HEK293 (cell line): ENCODE results near the gene FLT3LG.

Experiments used
- CTCF ChIA-PET: fragments of 350-600 bp; formaldehyde crosslinking; extraction: SDS; loops from one replicate; lab custom pipeline; 2021; ENCODE audit warnings: antibody characterized with exemption; lab: Yijun Ruan, JAX
- POLR2A ChIA-PET: fragments of 300-600 bp; formaldehyde crosslinking; extraction: SDS; loops from one replicate; lab custom pipeline; 2020; ENCODE audit warnings: antibody characterized with exemption, inconsistent platforms; lab: Yijun Ruan, JAX
- H3K27ac ChIP-seq: fragments of 200-500 bp; sonication (Bioruptor generic); 2 replicates; pipeline ENCODE4 v1.5.1; 2014; ENCODE audit warnings: low read depth, low read length, control low read depth, inconsistent platforms; ENCODE audit errors: extremely low read depth
- H3K36me3 ChIP-seq, 2 experiments: fragments of 200-500 bp in 1 of 2; sonication (Bioruptor generic) in 1 of 2; 1 replicate in 1 of 2; 2 replicates in 1 of 2; pipeline ENCODE4 v1.5.1; 2014 to 2017; ENCODE audit warnings: inconsistent platforms in 2 of 2, low read length in 2 of 2; ENCODE audit not compliant: control insufficient read depth in 2 of 2, insufficient read depth in 1 of 2
- H3K4me1 ChIP-seq: fragments of 200-500 bp; sonication (Bioruptor generic); 2 replicates; pipeline ENCODE4 v1.5.1; 2014; ENCODE audit warnings: mild to moderate bottlenecking, low read length, inconsistent platforms; ENCODE audit not compliant: control insufficient read depth, insufficient read depth
- H3K4me3 ChIP-seq: 2 replicates; pipeline ENCODE4 v1.5.1; 2011; ENCODE audit warnings: low read depth, mild to moderate bottlenecking, control low read depth, low read length, moderate library complexity
- H3K9me3 ChIP-seq: fragments of 200-500 bp; sonication (Bioruptor generic); 2 replicates; pipeline ENCODE4 v1.5.1; 2014; ENCODE audit warnings: low read depth, low read length, inconsistent platforms; ENCODE audit not compliant: control insufficient read depth, insufficient read depth
- HIC1 ChIP-seq: fragments of 450-650 bp; formaldehyde crosslinking; IDR thresholded peaks from 2 replicates; pipeline ENCODE4 v1.5.1; 2016; ENCODE audit warnings: missing biosample characterization, missing genetic modification characterization
- KLF1 ChIP-seq: fragments of 450-650 bp; formaldehyde crosslinking; IDR thresholded peaks from 2 replicates; pipeline ENCODE4 v1.5.1; 2016; ENCODE audit warnings: missing biosample characterization, missing genetic modification characterization
- KLF8 ChIP-seq: fragments of 450-650 bp; formaldehyde crosslinking; IDR thresholded peaks from 2 replicates; pipeline ENCODE4 v1.5.1; 2016; ENCODE audit warnings: missing biosample characterization, missing genetic modification characterization
- KLF9 ChIP-seq: fragments of 450-650 bp; formaldehyde crosslinking; IDR thresholded peaks from 2 replicates; pipeline ENCODE4 v1.5.1; 2016; ENCODE audit warnings: missing biosample characterization, missing genetic modification characterization, low read depth
- MZF1 ChIP-seq: fragments of 450-650 bp; formaldehyde crosslinking; IDR thresholded peaks from 2 replicates; pipeline ENCODE4 v1.5.1; 2017; ENCODE audit warnings: missing biosample characterization, missing genetic modification characterization, borderline replicate concordance
- PRDM10 ChIP-seq: fragments of 450-650 bp; formaldehyde crosslinking; IDR thresholded peaks from 2 replicates; pipeline ENCODE4 v1.5.1; 2016; ENCODE audit warnings: missing biosample characterization, missing genetic modification characterization
- RBAK ChIP-seq: fragments of 450-650 bp; formaldehyde crosslinking; IDR thresholded peaks from 2 replicates; pipeline ENCODE4 v1.5.1; 2016; ENCODE audit warnings: missing biosample characterization, missing genetic modification characterization
- TSHZ1 ChIP-seq: fragments of 450-650 bp; formaldehyde crosslinking; IDR thresholded peaks from 2 replicates; pipeline ENCODE4 v1.5.1; 2016; ENCODE audit warnings: missing biosample characterization, missing genetic modification characterization, borderline replicate concordance
- ZBTB6 ChIP-seq: fragments of 450-650 bp; formaldehyde crosslinking; IDR thresholded peaks from 2 replicates; pipeline ENCODE4 v1.5.1; 2017; ENCODE audit warnings: missing biosample characterization, missing genetic modification characterization
- ZNF184 ChIP-seq: fragments of 450-650 bp; IDR thresholded peaks from 2 replicates; pipeline ENCODE4 v1.5.1; 2018; ENCODE audit warnings: missing biosample characterization, mild to moderate bottlenecking, missing genetic modification characterization
- ZNF23 ChIP-seq: fragments of 450-650 bp; formaldehyde crosslinking; IDR thresholded peaks from 2 replicates; pipeline ENCODE4 v1.5.1; 2016; ENCODE audit warnings: missing biosample characterization, missing genetic modification characterization, borderline replicate concordance
- ZNF423 ChIP-seq: fragments of 450-650 bp; formaldehyde crosslinking; IDR thresholded peaks from 2 replicates; pipeline ENCODE4 v1.5.1; 2016; ENCODE audit warnings: missing biosample characterization, missing genetic modification characterization
- ZNF48 ChIP-seq: fragments of 450-650 bp; formaldehyde crosslinking; IDR thresholded peaks from 2 replicates; pipeline ENCODE4 v1.5.1; 2016; ENCODE audit warnings: missing biosample characterization, missing genetic modification characterization

The FLT3LG gene

GRCh38 chr19:49430678-49431329, 43.2 kb upstream of the FLT3LG start (continued):
- TF ChIP-seq HIC1: peak; percentile 72; the same call in 1 of the 2 replicates
- TF ChIP-seq RBAK (tag by site-specific recombination): no peak
- no peak for TF ChIP-seq TSHZ1 (tag by site-specific recombination)
- no peak for TF ChIP-seq ZNF48 (tag by site-specific recombination)
- no peak for TF ChIP-seq ZNF423 (tag by site-specific recombination)
- TF ChIP-seq ZNF184 (tag by site-specific recombination): no peak

- no peaks in the 10 kb centered on the region for H3K9me3 ChIP-seq
- ChIA-PET POLR2A (no interaction called here), CTCF (interaction anchor here (0.7 to 1.5 kb wide), 2 partner anchors 37 to 1321 kb away, joined by 3 to 4 read pairs; partner anchors contain the start of gene PLA2G4C)
- H3K36me3 ChIP-seq: no peaks in the 10 kb centered on the region
- no peak overlapping the region for H3K4me3 ChIP-seq
- no peak overlapping the region for H3K27ac ChIP-seq
- H3K4me1 ChIP-seq: no peaks in the 10 kb centered on the region
- TF ChIP-seq PRDM10 (tag by site-specific recombination) (no peak), KLF8 (peak; percentile 92), ZBTB6 (tag by site-specific recombination) (peak; percentile 80; the same call in 1 of the 2 replicates), MZF1 (tag by site-specific recombination) (no peak), KLF1 (tag by site-specific recombination) (peak; percentile 100), KLF9 (tag by site-specific recombination) (peak; percentile 65), ZNF23 (tag by site-specific recombination) (no peak)
These were observed 42.7 kb upstream of the FLT3LG start for GRCh38 chr19:49431330-49431749.
